Activated CD8-positive, alpha-beta memory T cell treated with anti-CD3 and anti-CD28 coated beads, Interleukin-2, amount 50 U/mL, for 4 hours (primary cell): ENCODE results near the gene AMZ2.
"Not testable (repeated sequence)": the region's sequence is repeated elsewhere in the genome, so short reads cannot be mapped to it uniquely, and the experiment has no call there.

Source experiments
- DNase-seq: peaks from one replicate; pipeline ENCODE4 v3.0.0-alpha.2; 2020

AMZ2 gene, protein sequence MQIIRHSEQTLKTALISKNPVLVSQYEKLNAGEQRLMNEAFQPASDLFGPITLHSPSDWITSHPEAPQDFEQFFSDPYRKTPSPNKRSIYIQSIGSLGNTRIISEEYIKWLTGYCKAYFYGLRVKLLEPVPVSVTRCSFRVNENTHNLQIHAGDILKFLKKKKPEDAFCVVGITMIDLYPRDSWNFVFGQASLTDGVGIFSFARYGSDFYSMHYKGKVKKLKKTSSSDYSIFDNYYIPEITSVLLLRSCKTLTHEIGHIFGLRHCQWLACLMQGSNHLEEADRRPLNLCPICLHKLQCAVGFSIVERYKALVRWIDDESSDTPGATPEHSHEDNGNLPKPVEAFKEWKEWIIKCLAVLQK

DNA sequence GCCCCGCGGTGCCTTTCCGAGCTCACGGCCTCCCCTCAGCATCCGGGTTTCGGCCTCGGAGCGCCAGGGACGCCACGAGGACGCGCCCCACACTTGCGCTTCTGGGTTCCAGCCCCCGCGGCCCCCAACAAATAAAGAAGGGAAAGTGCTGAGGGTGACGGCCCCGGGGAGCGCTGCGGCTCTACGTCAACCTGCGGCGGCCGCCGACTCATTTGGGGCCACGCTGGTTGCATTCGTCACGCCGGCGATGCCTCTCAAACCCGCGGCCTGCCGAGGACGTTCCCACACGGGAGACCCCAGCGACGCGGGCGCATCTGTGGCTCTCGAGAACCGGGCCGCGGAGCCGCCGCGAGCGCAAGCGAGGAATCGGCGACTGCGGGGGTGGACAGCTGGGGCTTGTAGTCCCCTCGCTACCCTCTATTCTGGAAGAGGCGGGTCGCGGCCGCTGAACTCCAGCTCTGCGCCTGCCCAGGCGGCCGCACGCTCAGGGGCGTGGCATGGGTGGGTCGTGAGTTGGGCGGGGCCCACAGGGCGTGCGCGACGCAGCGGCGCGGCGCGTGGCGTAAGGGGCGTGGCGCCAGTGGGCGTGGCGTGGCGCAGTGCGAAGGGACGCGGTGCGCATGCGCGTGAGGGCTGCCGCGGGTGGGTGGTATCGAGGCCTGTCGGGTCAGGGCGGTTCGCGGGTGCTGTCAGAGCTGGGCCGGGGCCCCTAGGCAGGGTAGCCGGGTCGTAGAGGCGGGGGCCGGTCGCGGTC is at the start of gene AMZ2:
Gene AMZ2 (plus strand): TSS at position 599 of the 754 bp plus-strand sequence. CDS start 2,145 bp downstream, outside the sequence.
- peak; percentile 98 for DNase-seq

DNA sequence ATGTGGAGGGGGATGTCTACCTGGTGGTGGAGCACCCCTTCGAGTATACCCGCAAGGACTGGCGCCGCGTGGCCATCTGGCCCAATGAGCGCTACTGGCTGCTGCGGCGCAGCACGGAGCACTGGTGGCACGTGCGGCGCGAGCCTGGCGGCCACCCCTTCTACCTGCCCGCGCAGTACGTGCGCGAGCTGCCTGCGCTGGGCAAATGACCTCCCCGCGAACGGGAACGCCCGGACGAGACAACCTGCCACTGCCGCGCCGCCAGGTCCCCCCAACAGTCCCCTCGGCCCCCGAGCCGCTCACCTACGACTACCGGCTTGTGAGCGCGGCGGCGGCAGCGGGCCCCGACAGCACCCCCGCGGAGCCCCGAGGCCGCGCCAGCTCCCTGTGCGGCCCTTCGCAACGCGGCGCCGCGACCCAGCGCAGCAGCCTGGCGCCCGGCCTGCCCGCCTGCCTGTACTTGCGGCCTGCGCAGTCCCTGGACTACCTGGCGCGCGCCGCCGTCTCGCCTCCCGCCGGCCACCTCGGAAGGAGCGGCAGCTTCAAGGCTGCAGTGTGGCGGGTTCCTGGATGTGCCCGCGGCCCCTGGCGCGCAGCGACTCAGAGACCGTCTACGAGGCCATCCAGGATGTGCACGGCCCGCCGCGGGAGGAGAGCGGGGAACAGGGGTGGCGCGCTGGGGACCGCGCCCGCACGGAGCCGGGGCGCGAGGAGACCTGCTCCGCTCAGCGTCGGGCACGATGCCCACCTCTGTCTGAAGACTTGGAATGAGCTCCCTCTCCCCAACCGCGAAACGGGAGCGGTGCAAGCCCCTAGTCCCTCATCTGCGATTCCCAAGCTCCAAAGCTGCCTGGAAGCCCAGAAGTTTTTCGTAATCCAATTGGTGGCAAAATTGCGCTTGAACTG is 48.7 kb upstream of the AMZ2 start:
- DNase-seq, result no peak

DNA sequence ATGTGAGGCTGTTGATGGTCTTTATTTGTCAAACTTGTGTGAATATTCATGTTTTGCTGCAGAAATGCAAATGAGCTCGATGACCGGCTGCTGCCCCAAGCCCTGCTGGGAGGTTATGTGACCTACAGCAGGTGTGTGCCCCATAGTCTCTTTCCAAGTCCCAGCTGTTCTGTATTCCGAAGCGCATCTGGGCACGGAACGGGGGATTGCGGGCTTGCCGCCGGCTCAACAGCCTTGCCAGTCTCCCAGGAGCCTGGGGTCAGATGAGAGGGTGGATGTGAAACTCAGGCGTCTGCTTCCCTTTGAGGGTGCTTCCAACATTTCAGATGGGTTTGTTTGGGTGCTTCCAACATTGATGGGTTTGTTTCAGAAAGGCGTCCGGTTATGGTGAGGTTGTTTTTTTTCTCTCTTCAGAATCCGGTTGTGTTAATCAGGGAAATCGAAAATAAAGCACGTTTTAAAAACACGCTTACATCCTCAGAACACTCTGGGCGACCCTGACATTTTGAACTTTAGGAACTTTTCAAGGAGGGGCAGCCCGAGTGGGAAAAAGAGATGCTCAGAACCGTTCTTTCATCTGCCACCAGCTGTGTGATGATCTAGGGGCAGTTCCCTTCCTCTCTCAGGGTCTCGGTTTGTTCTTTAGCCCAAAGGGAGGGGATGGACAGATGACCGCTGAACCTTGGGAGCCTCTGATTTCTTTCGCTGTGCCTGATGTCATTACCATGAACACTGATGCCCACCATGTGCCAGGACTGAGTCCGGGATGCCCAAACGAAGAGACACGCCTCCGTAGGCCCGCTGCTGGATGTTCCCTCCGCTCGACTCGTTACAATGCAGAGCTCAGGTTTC is 47.8 kb upstream of the AMZ2 start:
- no peak for DNase-seq

GRCh38 chr17:68200689-68201417 is 47.0 kb upstream of the AMZ2 start:
- peak; percentile 79 for DNase-seq

- not testable (repeated sequence) for DNase-seq
Measured at GRCh38 chr17:68201418-68201771, 46.4 kb upstream of the AMZ2 start.

DNA sequence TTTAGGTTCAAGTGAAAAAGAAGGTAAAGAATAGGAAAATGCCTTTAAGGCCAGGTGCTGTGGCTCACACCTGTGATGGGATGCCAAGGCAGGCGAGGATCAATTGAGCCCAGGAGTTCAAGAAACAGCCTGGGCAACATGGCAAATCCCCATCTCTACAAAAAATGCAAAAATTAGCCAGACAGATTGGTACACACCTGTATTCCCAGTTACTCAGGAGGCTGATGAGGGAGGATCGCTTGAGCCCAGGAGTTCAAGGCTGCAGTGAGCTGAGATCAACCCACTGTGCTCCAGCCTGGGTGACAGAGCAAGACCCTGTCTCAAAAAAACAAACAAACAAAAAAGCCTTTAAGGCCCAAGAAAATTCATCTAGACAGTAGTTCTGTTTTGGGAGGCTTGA is 45.5 kb upstream of the AMZ2 start:
- DNase-seq, result not testable (repeated sequence)

DNA sequence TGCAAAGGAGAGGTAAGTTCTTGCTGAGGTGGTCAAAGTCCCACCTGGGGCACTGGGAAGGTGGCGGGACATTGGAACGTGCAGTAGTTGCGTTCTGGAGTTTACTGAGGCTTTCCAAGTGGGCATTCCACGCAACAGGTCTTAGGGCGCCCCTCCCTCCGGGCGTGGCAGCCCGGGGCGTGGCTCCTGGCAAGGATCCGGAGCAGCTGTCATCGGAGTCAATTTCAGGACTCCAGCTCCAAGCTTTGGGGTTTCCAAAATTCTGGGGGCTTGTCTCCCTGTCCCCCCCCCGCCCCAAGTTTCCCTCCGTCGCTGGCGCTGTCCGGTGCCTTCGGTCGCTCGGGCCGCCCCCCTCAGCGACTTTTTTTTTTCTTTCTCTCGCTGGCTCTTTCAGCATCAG is 43.1 kb upstream of the AMZ2 start:
- no peak for DNase-seq

DNA sequence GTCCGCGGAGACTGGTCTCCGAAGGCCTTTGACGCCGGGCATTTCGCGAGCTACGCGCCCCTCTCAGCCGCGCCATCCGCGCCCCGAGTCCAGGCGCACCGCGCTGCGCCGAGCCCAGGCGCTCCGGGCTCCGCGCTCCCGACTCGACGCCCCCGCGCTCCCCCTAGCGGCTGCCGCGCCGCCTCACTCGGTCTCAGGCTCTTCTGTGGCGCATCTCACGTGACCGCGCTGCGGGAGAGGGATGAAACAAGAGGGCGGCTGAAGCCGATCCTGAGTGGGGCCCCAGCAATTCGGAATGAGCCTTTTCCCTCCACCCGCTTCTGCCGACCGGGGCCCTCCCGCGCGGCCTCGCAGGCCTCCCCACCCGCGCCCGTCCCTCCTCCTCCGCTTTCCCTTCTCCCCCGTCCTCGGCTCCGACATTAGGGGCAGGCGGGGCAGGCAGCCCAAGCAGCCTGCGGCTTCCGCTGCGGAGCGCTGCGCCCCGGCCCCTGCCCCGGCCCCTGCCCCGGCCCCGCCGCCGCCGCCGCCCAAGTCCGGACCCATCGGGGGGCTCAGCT is 42.5 kb upstream of the AMZ2 start:
- peak; percentile 93 for DNase-seq

GRCh38 chr17:68205808-68206720 is 41.8 kb upstream of the AMZ2 start:
- DNase-seq, result peak; percentile 45

DNA sequence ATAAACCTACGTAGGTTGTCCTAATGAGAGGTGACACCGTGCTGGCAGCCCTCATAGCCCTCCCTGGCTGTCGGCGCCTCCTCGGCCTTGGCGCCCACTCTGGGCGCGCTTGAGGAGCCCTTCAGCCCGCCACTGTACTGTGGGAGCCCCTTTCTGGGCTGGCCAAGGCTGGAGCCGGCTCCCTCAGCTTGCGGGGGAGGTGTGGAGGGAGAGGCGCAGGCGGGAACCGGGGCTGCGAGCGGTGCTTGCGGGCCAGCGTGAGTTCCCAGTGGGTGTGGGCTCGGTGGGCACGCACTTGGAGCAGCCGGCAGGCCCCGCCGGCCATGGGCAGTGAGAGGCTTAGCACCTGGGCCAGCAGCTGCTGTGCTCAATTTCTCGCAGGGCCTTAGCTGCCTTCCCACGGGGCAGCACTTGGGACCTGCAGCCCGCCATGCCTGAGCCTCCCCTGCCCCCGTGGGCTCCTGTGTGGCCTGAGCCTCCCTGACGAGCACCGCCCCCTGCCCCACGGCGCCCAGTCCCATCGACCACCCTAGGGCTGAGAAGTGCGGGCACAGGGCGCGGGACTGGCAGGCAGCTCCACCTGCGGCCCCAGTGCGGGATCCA is 40.1 kb upstream of the AMZ2 start:
- no peak for DNase-seq

GRCh38 chr17:68208651-68209050 is 39.2 kb upstream of the AMZ2 start:
- not testable (repeated sequence) for DNase-seq

- DNase-seq, result not testable (repeated sequence)
Measured at GRCh38 chr17:68209191-68209900, 38.5 kb upstream of the AMZ2 start.

DNA sequence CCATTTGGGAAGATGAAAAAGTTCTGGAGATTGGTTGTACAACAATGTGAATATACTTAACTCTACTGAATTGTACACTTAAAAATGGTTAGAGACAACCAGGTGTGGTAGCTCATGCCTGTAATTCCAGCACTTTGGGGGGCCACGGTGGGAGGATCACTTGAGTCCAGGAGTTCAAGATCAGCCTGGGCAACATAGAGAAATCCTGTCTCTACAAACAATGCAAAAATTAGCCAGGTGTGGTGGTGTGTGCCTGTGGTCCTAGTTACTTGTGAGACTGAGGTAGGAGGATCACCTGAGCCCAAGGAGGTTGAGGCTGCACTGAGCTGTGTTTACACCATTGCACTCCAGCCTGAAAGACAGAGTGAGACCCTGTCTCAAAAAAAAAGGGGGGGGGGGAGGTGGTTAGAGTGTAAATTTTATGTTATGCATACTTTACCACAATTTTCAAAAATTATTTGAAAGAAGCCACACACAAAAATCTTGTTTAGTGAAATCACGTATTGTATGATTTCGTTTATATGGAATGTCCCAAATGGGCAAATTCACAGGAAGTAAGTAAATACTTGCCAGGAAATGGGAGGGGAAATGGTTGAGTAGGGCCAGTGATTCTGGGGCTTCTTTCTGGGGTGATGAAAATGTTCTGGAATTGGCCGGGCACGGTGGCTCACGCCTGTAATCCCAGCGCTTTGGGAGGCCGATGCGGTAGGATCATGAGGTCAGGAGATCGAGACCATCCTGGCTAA is 37.1 kb upstream of the AMZ2 start:
- no peak for DNase-seq

GRCh38 chr17:68213428-68214411 is 34.1 kb upstream of the AMZ2 start:
- not testable (repeated sequence) for DNase-seq

GRCh38 chr17:68215453-68215852 is 32.4 kb upstream of the AMZ2 start:
- not testable (repeated sequence) for DNase-seq

- not testable (repeated sequence) for DNase-seq
Measured at GRCh38 chr17:68219429-68219828, 28.4 kb upstream of the AMZ2 start.

DNA sequence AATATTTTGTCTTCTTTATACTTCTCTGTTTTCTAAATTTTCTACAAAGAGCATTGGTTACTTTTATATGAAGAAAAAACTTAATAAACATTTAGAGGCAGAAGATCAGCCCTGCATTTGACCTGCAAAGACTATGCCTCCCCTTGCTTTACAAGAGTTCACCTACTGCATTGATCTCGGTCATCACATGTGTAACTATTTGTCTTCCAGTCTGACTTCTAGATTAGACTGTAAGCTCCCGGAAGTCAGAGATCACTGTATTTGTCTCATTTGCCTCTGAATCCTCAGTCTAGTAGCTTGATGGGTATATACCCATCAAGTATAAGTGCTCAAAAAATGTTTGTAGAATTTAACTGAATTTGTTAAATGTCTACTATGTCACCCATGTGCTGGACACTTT is 27.7 kb upstream of the AMZ2 start:
- not testable (repeated sequence) for DNase-seq
